ACHN (cell line): ENCODE measurements around the gene PROSER3.

Experiments
- DNase-seq: peaks from one replicate; pipeline ENCODE4 v3.0.0-alpha.2; 2015
- in situ Hi-C: cut with HindIII; loops from 2 replicates; pipeline ENCODE4 v1.10.0; 2017; ENCODE audit warnings: low sequenced_read_pairs, low pct_ligation_motif_present, low pct_unique_long_range_greater_than_20kb

Gene PROSER3

GRCh38 chr19:35734889-35735288 is 23.1 kb upstream of the PROSER3 start:
- no peak for DNase-seq
- in situ Hi-C loops: no loop called here

GRCh38 chr19:35736913-35737886 is 20.8 kb upstream of the PROSER3 start:
- in situ Hi-C loops: no loop called here
- peak; percentile 15 for DNase-seq

DNA sequence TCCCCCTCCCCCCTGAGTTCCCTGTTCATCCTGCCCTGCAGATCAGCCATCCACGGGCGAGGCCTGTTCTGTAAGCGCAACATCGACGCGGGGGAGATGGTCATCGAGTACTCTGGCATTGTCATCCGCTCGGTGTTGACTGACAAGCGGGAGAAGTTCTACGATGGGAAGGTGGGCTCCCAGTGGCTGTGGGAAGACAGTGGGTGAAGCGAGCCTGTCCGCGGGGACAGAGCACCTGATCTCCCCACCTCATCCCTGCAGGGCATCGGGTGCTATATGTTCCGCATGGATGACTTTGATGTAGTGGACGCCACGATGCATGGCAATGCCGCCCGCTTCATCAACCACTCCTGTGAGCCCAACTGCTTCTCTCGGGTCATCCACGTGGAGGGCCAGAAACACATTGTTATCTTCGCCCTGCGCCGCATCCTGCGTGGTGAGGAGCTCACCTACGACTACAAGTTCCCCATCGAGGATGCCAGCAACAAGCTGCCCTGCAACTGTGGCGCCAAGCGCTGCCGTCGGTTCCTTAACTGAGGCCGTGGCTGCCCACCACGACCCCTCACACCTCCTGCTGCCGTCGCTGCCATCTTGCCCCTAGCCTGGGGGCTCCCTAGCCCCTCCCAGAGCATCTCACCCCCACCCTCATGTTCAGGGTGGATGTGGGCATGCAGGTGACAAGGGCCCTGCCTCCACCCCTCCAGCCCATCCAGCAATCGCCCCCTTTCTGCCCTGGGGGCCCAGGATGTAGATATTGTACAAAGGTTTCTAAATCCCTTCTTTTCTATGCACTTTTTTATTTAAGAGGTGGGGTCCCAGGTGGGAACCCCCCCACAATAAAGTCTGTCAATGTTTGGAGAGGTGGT is 19.7 kb upstream of the PROSER3 start:
- DNase-seq: no peak
- in situ Hi-C loops: no loop called here

DNA sequence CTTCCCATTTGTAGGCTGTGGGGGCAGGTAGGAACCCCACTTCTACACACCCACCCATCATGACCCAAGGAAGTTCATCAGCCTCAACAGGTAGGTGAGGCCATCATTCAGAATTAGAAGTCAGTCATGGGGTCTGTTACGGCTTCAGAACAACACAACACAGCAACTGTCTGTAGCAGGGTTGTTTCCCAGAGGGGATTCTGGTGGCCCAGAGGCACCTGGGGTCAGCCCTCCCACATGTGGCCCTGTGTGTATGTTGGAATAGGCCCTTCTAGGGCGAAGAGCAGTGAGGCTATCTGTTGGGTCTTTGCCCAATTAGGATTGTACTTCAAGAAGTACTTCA is 19.1 kb upstream of the PROSER3 start:
- in situ Hi-C loops: no loop called here
- no peak for DNase-seq

GRCh38 chr19:35739275-35740107 is 18.5 kb upstream of the PROSER3 start:
- no peak for DNase-seq
- in situ Hi-C loops: no loop called here

- in situ Hi-C loops: no loop called here
- DNase-seq: no peak
These were observed 17.9 kb upstream of the PROSER3 start for GRCh38 chr19:35740108-35740422.

DNA sequence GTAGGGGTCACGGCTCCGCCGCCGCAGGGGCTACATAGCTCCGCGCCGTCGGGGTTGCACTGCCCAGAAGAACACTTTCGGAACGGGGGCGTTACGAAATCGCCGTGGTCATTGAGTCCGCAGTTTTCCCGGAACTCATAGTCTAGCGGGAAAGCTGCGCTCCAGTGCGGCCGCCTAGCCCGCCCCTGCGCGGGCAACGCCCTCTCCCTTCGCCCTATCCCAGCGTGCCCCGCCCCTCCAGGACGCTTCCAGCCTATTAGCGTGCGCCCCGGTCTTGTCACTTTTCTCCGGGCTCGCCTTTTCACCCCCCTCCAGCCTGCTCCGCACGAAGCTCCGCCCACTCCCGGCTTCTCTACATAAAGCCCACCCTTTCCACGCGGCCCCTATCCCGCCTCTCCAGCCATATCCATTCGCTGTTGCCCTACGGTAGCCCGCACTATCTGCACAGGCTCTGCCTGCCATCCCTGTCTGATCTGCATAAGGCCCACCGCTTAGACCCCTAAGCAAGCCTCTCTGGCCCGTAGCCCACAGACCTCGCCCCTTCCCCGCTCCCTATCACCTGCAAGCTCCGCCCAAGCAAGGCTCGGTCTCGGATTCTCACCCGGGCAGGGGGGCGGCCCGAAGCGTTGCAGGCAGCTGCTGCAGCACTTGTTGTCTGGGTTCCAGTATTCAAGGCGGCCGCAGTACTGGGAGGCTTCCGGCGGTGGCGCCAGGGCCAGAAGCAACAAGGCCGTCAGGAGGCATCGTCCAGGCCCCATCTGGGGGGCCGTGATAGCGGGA is 17.4 kb upstream of the PROSER3 start:
- DNase-seq: peak; percentile 96
- in situ Hi-C loops: no loop called here

- DNase-seq: no peak
- in situ Hi-C loops: no loop called here
These were observed 16.8 kb upstream of the PROSER3 start for GRCh38 chr19:35741203-35741515.

DNA sequence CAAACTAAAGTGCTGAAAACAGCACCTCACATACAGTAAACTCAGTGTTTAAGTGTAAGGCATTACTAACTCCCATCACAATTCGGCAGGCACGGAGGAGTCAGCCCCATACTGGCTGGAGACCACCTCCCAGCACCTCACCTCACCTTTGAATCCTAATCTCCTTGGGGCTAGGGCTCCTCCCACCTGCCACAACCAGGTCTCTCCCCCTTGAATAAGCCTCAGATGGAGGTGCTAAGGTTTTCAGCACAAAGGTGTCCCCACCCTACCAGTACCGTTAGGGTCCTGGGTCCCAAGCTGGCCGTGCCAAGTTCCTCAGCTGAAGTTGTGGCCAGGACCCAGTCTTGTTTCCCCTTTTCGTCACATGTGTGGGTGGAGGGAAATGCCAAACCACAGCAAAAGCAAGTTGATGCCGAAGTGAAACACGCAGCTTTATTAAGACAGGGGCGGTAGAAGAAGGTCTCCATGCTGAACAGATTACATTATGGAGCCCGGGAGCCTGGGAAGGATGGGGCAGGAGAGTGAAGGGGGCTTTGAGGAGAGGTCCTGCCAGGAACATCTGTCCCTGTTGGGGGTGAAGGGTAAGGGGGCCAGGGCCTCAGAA is 15.8 kb upstream of the PROSER3 start, which contains the start of gene IGFLR1:
IGFLR1 (minus strand) TSS at position 332 of the 604 bp plus-strand sequence. CDS start 1,272 bp downstream, outside the sequence.
- in situ Hi-C loops: no loop called here
- DNase-seq: no peak

GRCh38 chr19:35743640-35744429 is 14.1 kb upstream of the PROSER3 start:
- in situ Hi-C loops: no loop called here
- DNase-seq: no peak

- in situ Hi-C loops: no loop called here
- DNase-seq: peak; percentile 95
These were observed 13.3 kb upstream of the PROSER3 start for GRCh38 chr19:35744430-35745327.

DNA sequence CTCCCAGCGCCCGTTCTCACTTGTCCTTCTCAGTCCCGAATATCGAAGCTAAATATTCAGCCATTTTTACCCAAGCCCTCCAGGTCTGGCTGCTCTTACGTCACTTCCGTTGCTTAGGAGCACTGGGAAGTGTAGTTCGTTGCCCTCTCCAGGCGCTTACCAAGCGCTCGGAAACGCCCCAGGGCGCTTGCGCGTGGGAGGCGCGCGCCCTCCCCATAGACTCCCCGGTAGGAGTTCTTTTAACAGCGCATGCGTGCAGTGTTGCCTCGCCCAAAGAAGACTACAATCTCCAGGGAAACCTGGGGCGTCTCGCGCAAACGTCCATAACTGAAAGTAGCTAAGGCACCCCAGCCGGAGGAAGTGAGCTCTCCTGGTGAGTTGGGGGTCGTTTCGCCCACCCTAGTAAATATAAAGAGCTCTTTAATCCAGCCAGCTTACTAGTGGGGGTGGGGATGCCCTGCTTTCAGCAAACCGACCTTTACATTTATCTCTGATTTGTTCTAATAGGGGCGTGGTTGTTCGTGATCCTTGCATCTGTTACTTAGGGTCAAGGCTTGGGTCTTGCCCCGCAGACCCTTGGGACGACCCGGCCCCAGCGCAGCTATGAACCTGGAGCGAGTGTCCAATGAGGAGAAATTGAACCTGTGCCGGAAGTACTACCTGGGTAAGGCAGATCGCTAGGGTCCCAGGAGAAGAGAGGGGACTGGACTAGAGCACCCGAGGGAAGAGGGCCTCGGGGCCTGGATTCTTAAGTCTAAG is 12.5 kb upstream of the PROSER3 start, which contains the start of the genes PSENEN and U2AF1L4:
PSENEN (plus strand) TSS at position 324 of the 759 bp plus-strand sequence; CDS start at position 604, 280 bp downstream.
U2AF1L4 (minus strand) TSS at position 91 of the 759 bp plus-strand sequence; CDS start at position 64, 27 bp downstream.
- in situ Hi-C loops: no loop called here
- DNase-seq: peak; percentile 98

DNA sequence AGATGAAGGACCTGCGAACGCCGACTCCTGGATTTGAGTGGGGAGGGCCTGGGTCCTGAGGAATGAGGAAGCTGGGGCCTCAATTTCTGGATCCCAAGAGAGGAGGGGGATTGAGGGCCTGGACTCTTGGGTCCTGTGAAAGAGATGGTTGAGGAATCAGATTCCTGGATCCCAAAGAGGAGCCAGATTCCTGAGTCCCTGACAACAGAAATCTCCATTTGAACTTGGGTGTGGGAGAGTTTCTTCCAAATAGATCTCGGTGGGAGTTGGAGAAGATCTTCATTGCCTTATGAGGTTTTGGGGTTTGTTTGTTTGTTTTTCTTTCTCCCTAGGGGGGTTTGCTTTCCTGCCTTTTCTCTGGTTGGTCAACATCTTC is 11.9 kb upstream of the PROSER3 start:
- in situ Hi-C loops: no loop called here
- no peak for DNase-seq

GRCh38 chr19:35746531-35746930 is 11.4 kb upstream of the PROSER3 start:
- in situ Hi-C loops: no loop called here
- no peak for DNase-seq
